Loucy (cell line): ENCODE data around the gene RCE1.

Experiments used
- EZH2phosphoT487 ChIP-seq: fragments of 200-600 bp; IDR thresholded peaks from 2 replicates; pipeline ENCODE4 v1.6.1; 2018; ENCODE audit warnings: antibody characterized with exemption, mild to moderate bottlenecking, moderate library complexity, borderline replicate concordance
- TF ChIP-seq, protein P1 (sequence below): fragments of 200-600 bp; sonication (generic); conservative IDR thresholded peaks from 2 replicates; pipeline ENCODE4 v1.5.1; 2014; ENCODE audit warnings: mild to moderate bottlenecking, antibody characterized with exemption, low read length

DNA sequence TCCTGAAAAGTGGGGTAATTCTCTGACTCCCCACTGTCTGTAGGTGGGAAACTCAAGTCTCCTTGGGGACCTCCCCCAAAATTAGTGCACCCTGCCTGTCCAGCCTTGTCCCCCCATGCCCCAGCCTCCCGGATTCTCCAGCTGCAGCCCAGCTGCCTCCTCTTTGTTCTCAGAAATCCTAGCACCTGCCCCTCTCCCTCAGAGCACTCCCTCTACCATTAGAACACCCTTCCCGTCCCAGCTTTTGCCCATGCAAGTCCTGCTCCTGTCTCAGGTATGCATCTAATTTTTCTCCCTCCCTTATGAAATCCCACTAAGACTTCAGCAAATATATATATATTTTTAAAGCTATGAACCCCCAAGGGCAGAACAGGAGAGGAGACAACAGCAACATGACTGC, 50.9 kb downstream of the RCE1 start:
- TF ChIP-seq, protein P1, sequence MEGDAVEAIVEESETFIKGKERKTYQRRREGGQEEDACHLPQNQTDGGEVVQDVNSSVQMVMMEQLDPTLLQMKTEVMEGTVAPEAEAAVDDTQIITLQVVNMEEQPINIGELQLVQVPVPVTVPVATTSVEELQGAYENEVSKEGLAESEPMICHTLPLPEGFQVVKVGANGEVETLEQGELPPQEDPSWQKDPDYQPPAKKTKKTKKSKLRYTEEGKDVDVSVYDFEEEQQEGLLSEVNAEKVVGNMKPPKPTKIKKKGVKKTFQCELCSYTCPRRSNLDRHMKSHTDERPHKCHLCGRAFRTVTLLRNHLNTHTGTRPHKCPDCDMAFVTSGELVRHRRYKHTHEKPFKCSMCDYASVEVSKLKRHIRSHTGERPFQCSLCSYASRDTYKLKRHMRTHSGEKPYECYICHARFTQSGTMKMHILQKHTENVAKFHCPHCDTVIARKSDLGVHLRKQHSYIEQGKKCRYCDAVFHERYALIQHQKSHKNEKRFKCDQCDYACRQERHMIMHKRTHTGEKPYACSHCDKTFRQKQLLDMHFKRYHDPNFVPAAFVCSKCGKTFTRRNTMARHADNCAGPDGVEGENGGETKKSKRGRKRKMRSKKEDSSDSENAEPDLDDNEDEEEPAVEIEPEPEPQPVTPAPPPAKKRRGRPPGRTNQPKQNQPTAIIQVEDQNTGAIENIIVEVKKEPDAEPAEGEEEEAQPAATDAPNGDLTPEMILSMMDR, result no peak
- no peak for TF ChIP-seq EZH2phosphoT487
